Activated CD4-positive, alpha-beta T cell treated with anti-CD3 and anti-CD28 coated beads, Interleukin-10, Interleukin-2, amounts not matched to agents 100 ng/mL and 50 ng/mL, durations not matched to agents 16 hours and 8 hours (primary cell): ENCODE results near the gene AJM1.
"Not testable (repeated sequence)": the region's sequence is repeated elsewhere in the genome, so short reads cannot be mapped to it uniquely, and the experiment has no call there.

Experiments used
- DNase-seq: peaks from one replicate; pipeline ENCODE4 v3.0.0-alpha.2; 2020

AJM1 gene

GRCh38 chr9:136842380-136842948 lies at the start of gene AJM1:
Gene AJM1, plus strand, starts transcription at chr9:136842478. Its CDS starts 1,937 bp downstream, at chr9:136844415.
- peak; percentile 86 for DNase-seq

GRCh38 chr9:136793086-136793946 lies 49.0 kb upstream of the AJM1 start:
- DNase-seq, result no peak

GRCh38 chr9:136794281-136794999 lies 47.8 kb upstream of the AJM1 start:
- no peak for DNase-seq

GRCh38 chr9:136795000-136795348 lies 47.3 kb upstream of the AJM1 start:
- no peak for DNase-seq

- DNase-seq, result no peak
Observed at GRCh38 chr9:136796238-136796774, 46.0 kb upstream of the AJM1 start, which contains the start of gene CCDC183. Gene CCDC183, plus strand, starts transcription at chr9:136796338. Its CDS starts 60 bp downstream, at chr9:136796398.

GRCh38 chr9:136796775-136797347 lies 45.4 kb upstream of the AJM1 start:
- DNase-seq, result not testable (repeated sequence)

- DNase-seq, result no peak
Observed at GRCh38 chr9:136798708-136799078, 43.6 kb upstream of the AJM1 start.

- DNase-seq, result no peak
Observed at GRCh38 chr9:136799079-136799853, 43.0 kb upstream of the AJM1 start.

GRCh38 chr9:136799854-136800657 lies 42.2 kb upstream of the AJM1 start:
- peak; percentile 89 for DNase-seq

GRCh38 chr9:136802321-136802720 lies 40.0 kb upstream of the AJM1 start:
- DNase-seq, result no peak

- DNase-seq, result not testable (repeated sequence)
Observed at GRCh38 chr9:136803009-136803550, 39.2 kb upstream of the AJM1 start.

- no peak for DNase-seq
Observed at GRCh38 chr9:136803551-136804508, 38.4 kb upstream of the AJM1 start.

- no peak for DNase-seq
Observed at GRCh38 chr9:136804509-136805206, 37.6 kb upstream of the AJM1 start.

- no peak for DNase-seq
Observed at GRCh38 chr9:136805207-136805740, 37.0 kb upstream of the AJM1 start.

GRCh38 chr9:136806067-136806466 lies 36.2 kb upstream of the AJM1 start:
- DNase-seq, result no peak

GRCh38 chr9:136806631-136807201 lies 35.6 kb upstream of the AJM1 start:
- DNase-seq, result no peak

GRCh38 chr9:136807281-136808074 lies 34.8 kb upstream of the AJM1 start, which contains the start of gene RABL6:
Gene RABL6, plus strand, starts transcription at chr9:136807948. Its CDS starts 249 bp downstream, at chr9:136808197.
- DNase-seq, result peak; percentile 87
